Esophagus muscularis mucosa (tissue), 4 donors: ENCODE results near the gene CCR8. TPM values are rescaled to one million over a fixed set of nuclear protein-coding genes. Genes with fewer than 3 reads are reported as not detected.

ENCODE experiments used
- DNase-seq: peaks from one replicate; pipeline ENCODE4 v3.0.0-alpha.2; 2017; ENCODE audit errors: extremely low spot score
- H3K27ac ChIP-seq, 4 donors: fragments of 200-600 bp; sonication (generic); replicated peaks in 1 of 4; 1 replicate in 3 of 4; 2 replicates in 1 of 4; pipeline ENCODE4 v1.5.1; 2016 to 2019; ENCODE audit warnings: mild to moderate bottlenecking in 1 of 4
- H3K27me3 ChIP-seq, 4 donors: fragments of 200-600 bp; sonication (generic); one replicate each; pipeline versions ENCODE4 v1.5.1 to v1.6.0; 2016 to 2019
- H3K36me3 ChIP-seq, 4 donors: fragments of 200-600 bp; sonication (generic); one replicate each; pipeline ENCODE4 v1.5.1; 2016 to 2019
- H3K4me1 ChIP-seq, 4 donors: fragments of 200-600 bp; sonication (generic); one replicate each; pipeline ENCODE4 v1.5.1; 2016 to 2019
- H3K4me3 ChIP-seq, 4 donors: fragments of 200-600 bp; sonication (generic); 1 replicate in 2 of 4; 2 replicates in 2 of 4; pipeline ENCODE4 v1.5.1; 2016 to 2019; ENCODE audit warnings: mild to moderate bottlenecking in 4 of 4, moderate library complexity in 1 of 4
- H3K9me3 ChIP-seq, 4 donors: fragments of 200-600 bp; sonication (generic); 1 replicate in 3 of 4; 2 replicates in 1 of 4; pipeline ENCODE4 v1.5.1; 2016 to 2019
- CTCF ChIP-seq, 3 experiments: fragments of 200-600 bp in 2 of 3; fragments of 450-650 bp in 1 of 3; sonication (generic) in 2 of 3; IDR thresholded peaks; one replicate each; pipeline ENCODE4 v1.5.1; 2017 to 2019; ENCODE audit warnings: antibody characterized with exemption in 3 of 3, mild to moderate bottlenecking in 2 of 3, moderate library complexity in 1 of 3
- EP300 ChIP-seq: sonication (generic); formaldehyde crosslinking; IDR thresholded peaks from one replicate; pipeline ENCODE4 v1.6.1; 2017; ENCODE audit warnings: antibody characterized with exemption
- POLR2A ChIP-seq: fragments of 450-650 bp; IDR thresholded peaks from one replicate; pipeline ENCODE4 v1.6.1; 2017; ENCODE audit warnings: antibody characterized with exemption, moderate library complexity, mild to moderate bottlenecking, low read depth
- POLR2AphosphoS5 ChIP-seq, 2 donors: sonication (generic); formaldehyde crosslinking; IDR thresholded peaks; one replicate each; pipeline ENCODE4 v1.6.1; 2017; ENCODE audit warnings: antibody characterized with exemption in 2 of 2
- WGBS: methylation state at CpG from one replicate; pipeline ENCODE4 v1.1.5; 2018; 5-methylcytosine and 5-hydroxymethylcytosine counted together
- intact Hi-C: fragments of 100-400 bp; cut with DNase I; formaldehyde crosslinking; loops from one replicate; pipeline ENCODE4 v1.15.1; 2023
- total RNA-seq, 4 donors: library from RNA; depleted of rRNA; stranded (reverse); fragments of >200 nt; gene quantifications; one replicate each; pipeline versions ENCODE4 v1.1.0 to v1.2.1, GENCODE V29; 2016

Gene CCR8
- total RNA-seq, 4 donors from 2014 or later = not detected

- H3K27me3 ChIP-seq = no peaks in the 10 kb centered on the region
- H3K4me3 ChIP-seq = no peak overlapping the region
- peaks cover 0 to 17% (median 4%) of the 10 kb centered on the region in 4 donors for H3K4me1 ChIP-seq
- no peak for DNase-seq
- TF ChIP-seq CTCF (IDR thresholded peaks at IDR 0.05) (no peak), POLR2A (no peak), EP300 (no peak), POLR2AphosphoS5 (IDR thresholded peaks at IDR 0.05) (no peak)
- intact Hi-C loops = loop anchor here (2.0 to 5.0 kb wide), 2 partner anchors 79 to 95 kb away; partner anchors contain the start of gene XIRP1
- H3K27ac ChIP-seq = no peak overlapping the region
- H3K9me3 ChIP-seq = no peaks in the 10 kb centered on the region
- no peaks in the 10 kb centered on the region for H3K36me3 ChIP-seq
- WGBS = 68% methylated on average over 8 of the region's 8 CpGs
These were observed 42.0 kb upstream of the CCR8 start for GRCh38 chr3:39287216-39288164.

GRCh38 chr3:39288300-39288808, 41.2 kb upstream of the CCR8 start:
- Histone ChIP-seq H3K4me1 (peaks cover 0 to 17% (median 4%) of the 10 kb centered on the region in 4 donors), H3K27ac (no peak overlapping the region), H3K9me3 (no peaks in the 10 kb centered on the region), H3K36me3 (no peaks in the 10 kb centered on the region), H3K27me3 (no peaks in the 10 kb centered on the region), H3K4me3 (no peak overlapping the region)
- 42% methylated on average over 2 of the region's 3 CpGs for WGBS
- intact Hi-C loops = loop anchor here (2.0 to 5.0 kb wide), 2 partner anchors 80 to 96 kb away; partner anchors contain the start of gene XIRP1
- TF ChIP-seq EP300 (no peak), CTCF (IDR thresholded peaks at IDR 0.05) (peak; percentile 82 to 91 (median 90)), POLR2A (no peak), POLR2AphosphoS5 (IDR thresholded peaks at IDR 0.05) (peak in 1 of 2 donors; percentile 48)
- DNase-seq = no peak

- 89% methylated on average over 4 of the region's 4 CpGs for WGBS
- Histone ChIP-seq H3K27me3 (no peaks in the 10 kb centered on the region), H3K4me1 (peaks cover 0 to 17% (median 4%) of the 10 kb centered on the region in 4 donors), H3K9me3 (no peaks in the 10 kb centered on the region), H3K36me3 (no peaks in the 10 kb centered on the region), H3K27ac (no peak overlapping the region), H3K4me3 (no peak overlapping the region)
- no peak for DNase-seq
- TF ChIP-seq EP300 (no peak), CTCF (IDR thresholded peaks at IDR 0.05) (no peak), POLR2A (no peak), POLR2AphosphoS5 (IDR thresholded peaks at IDR 0.05) (no peak)
- intact Hi-C loops = loop anchor here (2.0 to 5.0 kb wide), 2 partner anchors 80 to 97 kb away; partner anchors contain the start of gene XIRP1
These were observed 40.4 kb upstream of the CCR8 start for GRCh38 chr3:39289107-39289506.

- DNase-seq = no peak
- Histone ChIP-seq H3K9me3 (no peaks in the 10 kb centered on the region), H3K27me3 (no peaks in the 10 kb centered on the region), H3K27ac (peak overlapping the region; percentile 10 to 60 (median 44)), H3K4me1 (peaks cover 0 to 11% (median 4%) of the 10 kb centered on the region in 4 donors), H3K4me3 (no peak overlapping the region), H3K36me3 (no peaks in the 10 kb centered on the region)
- intact Hi-C loops = loop anchor here (5.0 kb wide), 1 partner anchor 163 kb away; no protein-coding TSS in a partner anchor
- TF ChIP-seq POLR2A (no peak), POLR2AphosphoS5 (IDR thresholded peaks at IDR 0.05) (no peak), CTCF (IDR thresholded peaks at IDR 0.05) (no peak)
- 52% methylated on average over 4 of the region's 4 CpGs for WGBS
These were observed 39.3 kb upstream of the CCR8 start for GRCh38 chr3:39290255-39290654.
